Glutamatergic neuron (in vitro differentiated cells): Measurements from ENCODE around the gene CTDNEP1. TPM values are rescaled to one million over a fixed set of nuclear protein-coding genes. Genes with fewer than 3 reads are reported as not detected.

ENCODE experiments used
- DNase-seq: peaks from one replicate; pipeline ENCODE4 v3.0.0; 2022
- H3K27ac Mint-ChIP-seq: one replicate; pipeline ENCODE4 v1.8.0; 2020; ENCODE audit warnings: mild to moderate bottlenecking, mixed read lengths, inconsistent platforms; ENCODE audit not compliant: unreplicated experiment
- H3K27me3 Mint-ChIP-seq: one replicate; pipeline ENCODE4 v1.8.0; 2020; ENCODE audit warnings: mild to moderate bottlenecking, moderate library complexity, mixed read lengths, inconsistent platforms; ENCODE audit not compliant: unreplicated experiment
- H3K36me3 Mint-ChIP-seq: one replicate; pipeline ENCODE4 v1.8.0; 2020; ENCODE audit warnings: mild to moderate bottlenecking, mixed read lengths, inconsistent platforms; ENCODE audit not compliant: unreplicated experiment
- H3K4me1 Mint-ChIP-seq: one replicate; pipeline ENCODE4 v1.8.0; 2020; ENCODE audit warnings: mild to moderate bottlenecking, low read depth, mixed read lengths, inconsistent platforms; ENCODE audit not compliant: unreplicated experiment
- H3K4me3 Mint-ChIP-seq: one replicate; pipeline ENCODE4 v1.8.0; 2020; ENCODE audit warnings: mild to moderate bottlenecking, mixed read lengths, inconsistent platforms; ENCODE audit not compliant: unreplicated experiment
- H3K9me3 Mint-ChIP-seq: one replicate; pipeline ENCODE4 v1.8.0; 2020; ENCODE audit warnings: mild to moderate bottlenecking, moderate library complexity, mixed read lengths, inconsistent platforms; ENCODE audit not compliant: unreplicated experiment
- CTCF ChIP-seq: fragments of 200-600 bp; sonication (generic); IDR thresholded peaks from one replicate; pipeline ENCODE4 v1.5.0; 2021; ENCODE audit not compliant: partially characterized antibody, unreplicated experiment
- total RNA-seq: library from RNA; stranded (reverse); fragmentation: NEBNext Ultra II Directional; extraction: Animal tissue kit (Norgen Biotek cat#: 25700); gene quantifications from one replicate; pipeline ENCODE4 v1.2.1, GENCODE V29; 2021; ENCODE audit not compliant: unreplicated experiment

The CTDNEP1 gene
- total RNA-seq, 1 donor from 2014 or later, result 185 TPM

- peaks cover 27% of the 10 kb centered on the region for H3K4me1 Mint-ChIP-seq
- no peak for TF ChIP-seq CTCF
- peaks cover 46% of the 10 kb centered on the region for H3K27me3 Mint-ChIP-seq
- peak overlapping the region; percentile 93 for H3K4me3 Mint-ChIP-seq
- H3K27ac Mint-ChIP-seq, result peak overlapping the region; percentile 89
- no peak for DNase-seq
- H3K9me3 Mint-ChIP-seq, result peaks cover 43% of the 10 kb centered on the region
- H3K36me3 Mint-ChIP-seq, result peaks cover 15% of the 10 kb centered on the region
These were observed 13.0 kb downstream of the CTDNEP1 start for GRCh38 chr17:7238420-7239090.

GRCh38 chr17:7237761-7238419, 13.6 kb downstream of the CTDNEP1 start:
- H3K4me1 Mint-ChIP-seq, result peaks cover 25% of the 10 kb centered on the region
- H3K4me3 Mint-ChIP-seq, result peak overlapping the region; percentile 87
- peaks cover 15% of the 10 kb centered on the region for H3K36me3 Mint-ChIP-seq
- peaks cover 42% of the 10 kb centered on the region for H3K27me3 Mint-ChIP-seq
- peak overlapping the region; percentile 79 for H3K27ac Mint-ChIP-seq
- peaks cover 42% of the 10 kb centered on the region for H3K9me3 Mint-ChIP-seq
- TF ChIP-seq CTCF, result no peak
- peak; percentile 76 for DNase-seq

GRCh38 chr17:7237266-7237760, 14.2 kb downstream of the CTDNEP1 start:
- Mint-ChIP-seq H3K36me3 (peaks cover 15% of the 10 kb centered on the region), H3K4me3 (peak overlapping the region; percentile 87), H3K27me3 (peaks cover 39% of the 10 kb centered on the region), H3K9me3 (peaks cover 38% of the 10 kb centered on the region), H3K4me1 (peaks cover 28% of the 10 kb centered on the region), H3K27ac (peak overlapping the region; percentile 79)
- DNase-seq, result no peak
- no peak for TF ChIP-seq CTCF

GRCh38 chr17:7236808-7237207, 14.7 kb downstream of the CTDNEP1 start:
- peaks cover 35% of the 10 kb centered on the region for H3K9me3 Mint-ChIP-seq
- H3K27ac Mint-ChIP-seq, result peak overlapping the region; percentile 79
- TF ChIP-seq CTCF, result no peak
- peaks cover 33% of the 10 kb centered on the region for H3K4me1 Mint-ChIP-seq
- H3K27me3 Mint-ChIP-seq, result peaks cover 34% of the 10 kb centered on the region
- H3K36me3 Mint-ChIP-seq, result peaks cover 15% of the 10 kb centered on the region
- peak overlapping the region; percentile 87 for H3K4me3 Mint-ChIP-seq
- no peak for DNase-seq
